Trophoblast cell (in vitro differentiated cells and primary cell): ENCODE data around the gene DEPP1.

Source experiments
- DNase-seq, 2 donors: peaks; one replicate each; pipeline ENCODE4 v3.0.0-alpha.2; 2016
- H2AFZ ChIP-seq: 2 replicates; pipeline ENCODE4 v1.6.1; 2013; ENCODE audit warnings: low read length, moderate library complexity, mild to moderate bottlenecking; ENCODE audit not compliant: insufficient read depth, poor library complexity
- H2AK5ac ChIP-seq: 2 replicates; pipeline ENCODE4 v1.6.1; 2013; ENCODE audit warnings: mild to moderate bottlenecking, low read length
- H2BK120ac ChIP-seq: 2 replicates; pipeline ENCODE4 v1.6.1; 2013; ENCODE audit warnings: low read length, mild to moderate bottlenecking, moderate library complexity; ENCODE audit not compliant: insufficient read depth, poor library complexity
- H2BK12ac ChIP-seq: 2 replicates; pipeline ENCODE4 v1.6.1; 2013; ENCODE audit warnings: mild to moderate bottlenecking, low read length, moderate library complexity
- H2BK5ac ChIP-seq: 2 replicates; pipeline ENCODE4 v1.6.1; 2013; ENCODE audit warnings: low read length, low read depth, moderate library complexity, mild to moderate bottlenecking; ENCODE audit not compliant: poor library complexity
- H3K14ac ChIP-seq: 2 replicates; pipeline ENCODE4 v1.6.1; 2013; ENCODE audit warnings: mild to moderate bottlenecking, low read length
- H3K18ac ChIP-seq: 2 replicates; pipeline ENCODE4 v1.6.1; 2013; ENCODE audit warnings: mild to moderate bottlenecking, low read length
- H3K23ac ChIP-seq: 2 replicates; pipeline ENCODE4 v1.6.1; 2013; ENCODE audit warnings: low read length
- H3K27ac ChIP-seq: 2 replicates; pipeline ENCODE4 v1.5.1; 2013; ENCODE audit warnings: low read depth, mild to moderate bottlenecking, inconsistent platforms, low read length, moderate library complexity
- H3K27me3 ChIP-seq: 2 replicates; pipeline ENCODE4 v1.6.1; 2013; ENCODE audit warnings: inconsistent platforms, mild to moderate bottlenecking, low read length, moderate library complexity; ENCODE audit not compliant: insufficient read depth
- H3K36me3 ChIP-seq, 2 experiments: 1 replicate in 1 of 2; 2 replicates in 1 of 2; pipeline ENCODE4 v1.6.1; 2013; ENCODE audit warnings: low read length in 2 of 2, mild to moderate bottlenecking in 2 of 2, moderate library complexity in 1 of 2; ENCODE audit not compliant: insufficient read depth in 2 of 2, control insufficient read depth in 1 of 2
- H3K4ac ChIP-seq: 2 replicates; pipeline ENCODE4 v1.6.1; 2013; ENCODE audit warnings: low read depth, mild to moderate bottlenecking, low read length, moderate library complexity
- H3K4me1 ChIP-seq, 2 experiments: 1 replicate in 1 of 2; 2 replicates in 1 of 2; pipeline ENCODE4 v1.6.1; 2013; ENCODE audit warnings: low read length in 2 of 2, mild to moderate bottlenecking in 2 of 2, moderate library complexity in 1 of 2; ENCODE audit not compliant: insufficient read depth in 2 of 2, control insufficient read depth in 1 of 2
- H3K4me2 ChIP-seq: 2 replicates; pipeline ENCODE4 v1.6.1; 2013; ENCODE audit warnings: inconsistent platforms, mild to moderate bottlenecking, low read length, moderate library complexity
- H3K4me3 ChIP-seq: 2 replicates; pipeline ENCODE4 v1.5.1; 2013; ENCODE audit warnings: mild to moderate bottlenecking, low read depth, low read length, inconsistent platforms
- H3K79me1 ChIP-seq: one replicate; pipeline ENCODE4 v1.6.1; 2013; ENCODE audit warnings: low read length
- H3K79me2 ChIP-seq: 2 replicates; pipeline ENCODE4 v1.6.1; 2013; ENCODE audit warnings: low read length, mild to moderate bottlenecking; ENCODE audit not compliant: control insufficient read depth, insufficient read depth, poor library complexity
- H3K9ac ChIP-seq: 2 replicates; pipeline ENCODE4 v1.6.1; 2013; ENCODE audit warnings: mild to moderate bottlenecking, low read length
- H3K9me3 ChIP-seq: 2 replicates; pipeline ENCODE4 v1.6.1; 2013; ENCODE audit warnings: low read depth, mild to moderate bottlenecking, control low read depth, inconsistent platforms, low read length; ENCODE audit not compliant: insufficient read depth
- H4K12ac ChIP-seq: 2 replicates; pipeline ENCODE4 v1.6.1; 2013; ENCODE audit warnings: low read depth, mild to moderate bottlenecking, low read length, moderate library complexity
- H4K8ac ChIP-seq: 2 replicates; pipeline ENCODE4 v1.6.1; 2013; ENCODE audit warnings: low read depth, mild to moderate bottlenecking, low read length, moderate library complexity
- H4K91ac ChIP-seq: one replicate; pipeline ENCODE4 v1.6.1; 2013; ENCODE audit warnings: low read depth, mild to moderate bottlenecking, low read length, moderate library complexity
- WGBS: extraction: QIAGEN DNeasy Blood & Tissue Kit; methylation state at CpG from one replicate; pipeline ENCODE4 v1.1.7; 2013; ENCODE audit warnings: missing lambda C conversion rate; ENCODE audit not compliant: insufficient read length, insufficient coverage; ENCODE audit errors: extremely low coverage; 5-methylcytosine and 5-hydroxymethylcytosine counted together

DEPP1 gene

DNA sequence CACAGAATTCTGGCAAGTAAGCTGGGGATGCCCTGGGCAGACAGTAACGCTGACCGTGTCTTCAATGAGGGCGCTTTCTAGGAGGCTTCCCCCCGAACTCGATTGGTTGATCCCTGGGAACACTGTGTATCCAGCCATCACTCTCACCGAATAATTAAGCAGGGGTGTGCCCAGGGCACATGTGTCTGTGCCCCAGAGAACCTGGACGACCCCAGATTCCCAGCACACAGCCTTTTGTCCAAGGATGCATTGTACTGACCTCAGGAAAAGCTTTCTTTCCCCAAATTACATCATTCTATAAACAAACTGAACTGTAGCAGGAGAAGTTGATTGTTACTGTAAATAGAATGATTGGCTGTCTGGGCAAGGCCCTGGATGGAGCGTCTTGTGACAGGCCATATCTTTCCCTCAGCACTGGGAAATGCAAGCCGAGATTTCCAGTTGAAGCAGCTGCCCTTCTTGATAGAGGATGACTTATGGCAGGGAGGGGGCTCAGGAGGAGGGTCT, 6.6 kb upstream of the DEPP1 start:
- no peak overlapping the region for H3K27ac ChIP-seq
- no peak overlapping the region for H2AK5ac ChIP-seq
- no peak overlapping the region for H4K8ac ChIP-seq
- peak overlapping the region; percentile 14 for H4K91ac ChIP-seq
- no peak overlapping the region for H3K9ac ChIP-seq
- no peak for DNase-seq
- peaks cover 11 to 13% of the 10 kb centered on the region in 2 experiments for H3K36me3 ChIP-seq
- no peak overlapping the region for H3K4ac ChIP-seq
- H2AFZ ChIP-seq, result no peak overlapping the region
- no peak overlapping the region for H2BK5ac ChIP-seq
- peaks cover 13 to 22% of the 10 kb centered on the region in 2 experiments for H3K4me1 ChIP-seq
- H3K14ac ChIP-seq, result no peak overlapping the region
- no peak overlapping the region for H3K4me2 ChIP-seq
- H3K79me1 ChIP-seq, result peaks cover 17% of the 10 kb centered on the region
- H3K18ac ChIP-seq, result no peak overlapping the region
- peaks cover 2% of the 10 kb centered on the region for H3K79me2 ChIP-seq
- no peak overlapping the region for H3K23ac ChIP-seq
- H3K4me3 ChIP-seq, result no peak overlapping the region
- H2BK12ac ChIP-seq, result no peak overlapping the region
- H4K12ac ChIP-seq, result no peak overlapping the region
- H2BK120ac ChIP-seq, result no peak overlapping the region
- no peaks in the 10 kb centered on the region for H3K9me3 ChIP-seq
- no CpG with 5 or more reads among the region's 9 CpGs for WGBS
- H3K27me3 ChIP-seq, result no peaks in the 10 kb centered on the region

- Histone ChIP-seq H3K9ac (no peak overlapping the region), H3K36me3 (peaks cover 11 to 13% of the 10 kb centered on the region in 2 experiments), H3K4me2 (no peak overlapping the region), H3K18ac (no peak overlapping the region), H3K4me1 (peaks cover 17 to 25% of the 10 kb centered on the region in 2 experiments), H2BK12ac (no peak overlapping the region), H4K91ac (no peak overlapping the region), H3K27ac (no peak overlapping the region), H3K27me3 (no peaks in the 10 kb centered on the region), H3K9me3 (no peaks in the 10 kb centered on the region), H3K4me3 (no peak overlapping the region), H4K8ac (no peak overlapping the region), H4K12ac (no peak overlapping the region), H2BK120ac (no peak overlapping the region), H2AK5ac (no peak overlapping the region), H3K79me1 (peaks cover 22% of the 10 kb centered on the region), H3K4ac (no peak overlapping the region), H2BK5ac (no peak overlapping the region), H3K23ac (no peak overlapping the region), H3K79me2 (peaks cover 2% of the 10 kb centered on the region), H3K14ac (no peak overlapping the region), H2AFZ (peak overlapping the region; percentile 9)
- DNase-seq, result no peak
- WGBS, result no CpG with 5 or more reads among the region's 15 CpGs
These were observed 6.1 kb upstream of the DEPP1 start for GRCh38 chr10:44984671-44985101.

- peaks cover 30% of the 10 kb centered on the region for H3K79me1 ChIP-seq
- WGBS, result no CpG with 5 or more reads among the region's 10 CpGs
These were observed 5.3 kb upstream of the DEPP1 start for GRCh38 chr10:44983895-44984278.

GRCh38 chr10:44983066-44983894, 4.7 kb upstream of the DEPP1 start:
- Histone ChIP-seq H3K27ac (no peak overlapping the region), H2AK5ac (peak overlapping the region; percentile 59), H3K36me3 (peaks cover 6 to 10% of the 10 kb centered on the region in 2 experiments), H3K27me3 (no peaks in the 10 kb centered on the region), H4K91ac (peak overlapping the region; percentile 64), H3K4me1 (peaks cover 30 to 37% of the 10 kb centered on the region in 2 experiments), H2BK5ac (no peak overlapping the region), H3K4ac (no peak overlapping the region), H3K79me1 (peaks cover 34% of the 10 kb centered on the region), H2BK12ac (peak overlapping the region; percentile 47), H3K9ac (no peak overlapping the region), H3K14ac (peak overlapping the region; percentile 18), H2BK120ac (peak overlapping the region; percentile 17), H3K18ac (peak overlapping the region; percentile 39), H4K12ac (no peak overlapping the region), H3K79me2 (peaks cover 2% of the 10 kb centered on the region), H3K4me3 (no peak overlapping the region), H3K4me2 (no peak overlapping the region), H3K9me3 (no peaks in the 10 kb centered on the region), H3K23ac (no peak overlapping the region), H4K8ac (no peak overlapping the region), H2AFZ (no peak overlapping the region)
- DNase-seq, result no peak
- WGBS, result no CpG with 5 or more reads among the region's 13 CpGs

More at GRCh38 chr10:44983895-44984278, 5.3 kb upstream of the DEPP1 start:
- Histone ChIP-seq H3K27me3 (no peaks in the 10 kb centered on the region), H3K23ac (no peak overlapping the region), H3K36me3 (peaks cover 9 to 10% of the 10 kb centered on the region in 2 experiments), H3K4ac (no peak overlapping the region), H3K4me1 (peaks cover 25 to 33% of the 10 kb centered on the region in 2 experiments), H4K8ac (no peak overlapping the region), H3K27ac (no peak overlapping the region), H3K18ac (peak overlapping the region; percentile 39), H3K9me3 (no peaks in the 10 kb centered on the region), H3K4me3 (no peak overlapping the region), H3K9ac (no peak overlapping the region), H2BK12ac (peak overlapping the region; percentile 10), H4K91ac (peak overlapping the region; percentile 21), H2BK5ac (no peak overlapping the region), H3K14ac (peak overlapping the region; percentile 1), H3K4me2 (no peak overlapping the region), H2AK5ac (peak overlapping the region; percentile 61), H4K12ac (no peak overlapping the region), H2BK120ac (no peak overlapping the region), H2AFZ (no peak overlapping the region), H3K79me2 (peaks cover 2% of the 10 kb centered on the region)
- DNase-seq, result no peak
